Testis (tissue), 3 donors: Measurements from ENCODE around the gene CTSC. TPM values are rescaled to one million over a fixed set of nuclear protein-coding genes. Genes with fewer than 3 reads are reported as not detected.

Experiments used
- DNase-seq: peaks from one replicate; pipeline ENCODE4 v3.0.0-alpha.2; 2019
- H3K27ac ChIP-seq, 2 donors: fragments of 200-600 bp; sonication (generic); one replicate each; pipeline ENCODE4 v1.5.1; 2019
- H3K27me3 ChIP-seq: fragments of 200-600 bp; sonication (generic); one replicate; pipeline ENCODE4 v1.5.1; 2019
- H3K36me3 ChIP-seq: fragments of 200-600 bp; sonication (generic); one replicate; pipeline ENCODE4 v1.5.1; 2017; ENCODE audit warnings: low read depth; ENCODE audit errors: missing control alignments
- H3K4me1 ChIP-seq: fragments of 200-600 bp; sonication (generic); one replicate; pipeline ENCODE4 v1.5.1; 2019
- H3K4me3 ChIP-seq, 2 donors: fragments of 200-600 bp; sonication (generic); one replicate each; pipeline ENCODE4 v1.5.1; 2017 to 2019
- H3K9me3 ChIP-seq: fragments of 200-600 bp; sonication (generic); one replicate; pipeline ENCODE4 v1.5.1; 2017
- CTCF ChIP-seq, 3 experiments: fragments of 450-650 bp in 2 of 3; fragments of 200-600 bp in 1 of 3; sonication (generic) in 1 of 3; IDR thresholded peaks; one replicate each; pipeline ENCODE4 v1.5.1; 2016 to 2019; ENCODE audit warnings: antibody characterized with exemption in 3 of 3, mild to moderate bottlenecking in 2 of 3, moderate library complexity in 1 of 3
- POLR2A ChIP-seq: fragments of 450-650 bp; IDR thresholded peaks from one replicate; pipeline ENCODE4 v1.6.1; 2017; ENCODE audit warnings: antibody characterized with exemption, mild to moderate bottlenecking, moderate library complexity
- WGBS, 2 donors: methylation state at CpG; one replicate each; pipeline ENCODE4 v1.1.5; 2018; 5-methylcytosine and 5-hydroxymethylcytosine counted together
- intact Hi-C: fragments of 100-400 bp; cut with DNase I; formaldehyde crosslinking; loops from one replicate; pipeline ENCODE4 v1.15.1; 2023; ENCODE audit warnings: low total_unique reads
- polyA plus RNA-seq: library from polyadenylated mRNA; stranded (reverse); fragments of 350-450 nt; fragmentation: Illumina TruSeq; extraction: RNeasy Lipid Tissue Mini Kit (QIAGEN cat#74804); gene quantifications from one replicate; pipeline ENCODE4 v1.2.3, GENCODE V29; 2014; ENCODE audit warnings: low read depth, low replicate concordance; ENCODE audit not compliant: insufficient read depth
- total RNA-seq, 2 donors: library from RNA; depleted of rRNA; stranded (reverse); fragments of >200 nt; gene quantifications; one replicate each; pipeline ENCODE4 v1.2.3, GENCODE V29; 2016

Gene CTSC
- total and polyA plus RNA-seq, 3 donors from 2014 or later: 39.1 to 71.0 (median 65.3) TPM

GRCh38 chr11:88308576-88308975, 29.0 kb downstream of the CTSC start:
- Histone ChIP-seq H3K4me1 (no peaks in the 10 kb centered on the region), H3K4me3 (no peak overlapping the region), H3K27ac (no peak overlapping the region), H3K9me3 (no peaks in the 10 kb centered on the region), H3K27me3 (no peaks in the 10 kb centered on the region), H3K36me3 (no peaks in the 10 kb centered on the region)
- TF ChIP-seq POLR2A (no peak), CTCF (IDR thresholded peaks at IDR 0.05) (no peak)
- 68 to 75% methylated on average over 2 of the region's 2 CpGs for WGBS, 2 donors
- intact Hi-C loops: no loop called here
- no peak for DNase-seq

- DNase-seq: no peak
- Histone ChIP-seq H3K9me3 (no peaks in the 10 kb centered on the region), H3K27ac (no peak overlapping the region), H3K4me3 (no peak overlapping the region), H3K36me3 (no peaks in the 10 kb centered on the region), H3K27me3 (no peaks in the 10 kb centered on the region), H3K4me1 (no peaks in the 10 kb centered on the region)
- no peak for TF ChIP-seq POLR2A
- TF ChIP-seq CTCF (IDR thresholded peaks at IDR 0.05): no peak
- 93 to 94% methylated on average over 11 of the region's 11 CpGs for WGBS, 2 donors
- intact Hi-C loops: no loop called here
These were observed 29.6 kb downstream of the CTSC start for GRCh38 chr11:88307749-88308425.

- no peaks in the 10 kb centered on the region for H3K36me3 ChIP-seq
- H3K4me1 ChIP-seq: no peaks in the 10 kb centered on the region
- no peak overlapping the region for H3K27ac ChIP-seq
- no peak for DNase-seq
- WGBS, 2 donors: 92 to 94% methylated on average over 2 of the region's 2 CpGs
- no peaks in the 10 kb centered on the region for H3K9me3 ChIP-seq
- TF ChIP-seq CTCF (IDR thresholded peaks at IDR 0.05): no peak
- no peak for TF ChIP-seq POLR2A
- intact Hi-C loops: no loop called here
- H3K4me3 ChIP-seq: no peak overlapping the region
- H3K27me3 ChIP-seq: no peaks in the 10 kb centered on the region
These were observed 30.8 kb downstream of the CTSC start for GRCh38 chr11:88306785-88307184.

- Histone ChIP-seq H3K4me3 (no peak overlapping the region), H3K27ac (no peak overlapping the region), H3K27me3 (no peaks in the 10 kb centered on the region), H3K4me1 (peaks cover 4% of the 10 kb centered on the region), H3K9me3 (no peaks in the 10 kb centered on the region), H3K36me3 (no peaks in the 10 kb centered on the region)
- no peak for DNase-seq
- intact Hi-C loops: no loop called here
- 94 to 98% methylated on average over 1 of the region's 1 CpG for WGBS, 2 donors
- no peak for TF ChIP-seq POLR2A
- no peak for TF ChIP-seq CTCF (IDR thresholded peaks at IDR 0.05)
These were observed 32.1 kb downstream of the CTSC start for GRCh38 chr11:88305430-88305829.

GRCh38 chr11:88304352-88304751, 33.2 kb downstream of the CTSC start:
- Histone ChIP-seq H3K4me3 (no peak overlapping the region), H3K27ac (no peak overlapping the region), H3K9me3 (no peaks in the 10 kb centered on the region), H3K4me1 (peaks cover 4% of the 10 kb centered on the region), H3K27me3 (no peaks in the 10 kb centered on the region), H3K36me3 (no peaks in the 10 kb centered on the region)
- no peak for TF ChIP-seq POLR2A
- TF ChIP-seq CTCF (IDR thresholded peaks at IDR 0.05): no peak
- no peak for DNase-seq
- WGBS, 2 donors: 86 to 95% methylated on average over 1 of the region's 1 CpG
- intact Hi-C loops: no loop called here
